NCI-H460 (cell line): ENCODE measurements around the gene ATP6V1G2. TPM values are rescaled to one million over a fixed set of nuclear protein-coding genes. Genes with fewer than 3 reads are reported as not detected.
"Not testable (repeated sequence)": the region's sequence is repeated elsewhere in the genome, so short reads cannot be mapped to it uniquely, and the experiment has no call there.

Experiments used
- DNase-seq: peaks from one replicate; pipeline ENCODE4 v3.0.0-alpha.2; 2016; ENCODE audit warnings: low read depth; ENCODE audit errors: extremely low read depth
- polyA plus RNA-seq: library from polyadenylated mRNA; depleted of rRNA; stranded (reverse); fragments of >200 nt; gene quantifications from 2 replicates; pipeline ENCODE4 v1.2.3, GENCODE V29; 2014; cell fraction: nucleus; rRNA removed
- total RNA-seq: library from RNA; depleted of rRNA; stranded (reverse); fragments of >200 nt; shearing (Covaris generic); gene quantifications from 2 replicates; pipeline ENCODE4 v1.2.3, GENCODE V29; 2014; rRNA removed

The ATP6V1G2 gene
- total RNA-seq, result 0.23 and 0.27 TPM in 2 replicates
- 0.25 and 8.4 TPM in 2 replicates for polyA plus RNA-seq

GRCh38 chr6:31546339-31546957 is at the start of gene ATP6V1G2:
ATP6V1G2 (minus strand) TSS chr6:31546608; CDS start chr6:31546559, 49 bp downstream.
- DNase-seq, result peak; percentile 81

GRCh38 chr6:31592396-31592771 is 46.0 kb upstream of the ATP6V1G2 start:
- no peak for DNase-seq

GRCh38 chr6:31590691-31591090 is 44.3 kb upstream of the ATP6V1G2 start:
- DNase-seq, result not testable (repeated sequence)

- DNase-seq, result no peak
These were observed 42.7 kb upstream of the ATP6V1G2 start for GRCh38 chr6:31588871-31589650.

GRCh38 chr6:31587791-31588777 is 41.7 kb upstream of the ATP6V1G2 start:
- no peak for DNase-seq

- DNase-seq, result no peak
These were observed 40.3 kb upstream of the ATP6V1G2 start for GRCh38 chr6:31586599-31587281.

GRCh38 chr6:31586008-31586407 is 39.6 kb upstream of the ATP6V1G2 start, which contains the start of gene LST1:
LST1 (plus strand) TSS chr6:31586277; CDS start chr6:31587300, 1,023 bp downstream.
- no peak for DNase-seq

- no peak for DNase-seq
These were observed 39.1 kb upstream of the ATP6V1G2 start for GRCh38 chr6:31585491-31585890.

GRCh38 chr6:31582230-31582643 is 35.8 kb upstream of the ATP6V1G2 start, which contains the start of gene LTB:
LTB (minus strand) TSS chr6:31582424; CDS start chr6:31582417, 7 bp downstream.
- DNase-seq, result no peak

- no peak for DNase-seq
These were observed 35.2 kb upstream of the ATP6V1G2 start for GRCh38 chr6:31581434-31582229.

GRCh38 chr6:31580807-31581433 is 34.5 kb upstream of the ATP6V1G2 start:
- DNase-seq, result peak; percentile 44

- no peak for DNase-seq
These were observed 34.0 kb upstream of the ATP6V1G2 start for GRCh38 chr6:31580438-31580740.

- no peak for DNase-seq
These were observed 33.4 kb upstream of the ATP6V1G2 start for GRCh38 chr6:31579546-31580437.

GRCh38 chr6:31579119-31579505 is 32.7 kb upstream of the ATP6V1G2 start:
- DNase-seq, result no peak

GRCh38 chr6:31578184-31579118 is 32.0 kb upstream of the ATP6V1G2 start:
- no peak for DNase-seq

- no peak for DNase-seq
These were observed 31.2 kb upstream of the ATP6V1G2 start for GRCh38 chr6:31577579-31577966.
